HG03378 (cell line): ENCODE measurements around the gene ENAH.
"Not testable (repeated sequence)": the region's sequence is repeated elsewhere in the genome, so short reads cannot be mapped to it uniquely, and the experiment has no call there.

Experiments
- ATAC-seq: cut with Tn5 transposase; IDR thresholded peaks from one replicate; pipeline ENCODE4 v1.9.1; 2021; ENCODE audit warnings: mild to moderate bottlenecking, moderate library complexity; ENCODE audit not compliant: unreplicated experiment

Gene ENAH

GRCh38 chr1:225652729-225653462 lies at the start of gene ENAH:
Gene ENAH, minus strand, starts transcription at chr1:225653123. Its CDS starts 433 bp downstream, at chr1:225652690.
- ATAC-seq: no peak

DNA sequence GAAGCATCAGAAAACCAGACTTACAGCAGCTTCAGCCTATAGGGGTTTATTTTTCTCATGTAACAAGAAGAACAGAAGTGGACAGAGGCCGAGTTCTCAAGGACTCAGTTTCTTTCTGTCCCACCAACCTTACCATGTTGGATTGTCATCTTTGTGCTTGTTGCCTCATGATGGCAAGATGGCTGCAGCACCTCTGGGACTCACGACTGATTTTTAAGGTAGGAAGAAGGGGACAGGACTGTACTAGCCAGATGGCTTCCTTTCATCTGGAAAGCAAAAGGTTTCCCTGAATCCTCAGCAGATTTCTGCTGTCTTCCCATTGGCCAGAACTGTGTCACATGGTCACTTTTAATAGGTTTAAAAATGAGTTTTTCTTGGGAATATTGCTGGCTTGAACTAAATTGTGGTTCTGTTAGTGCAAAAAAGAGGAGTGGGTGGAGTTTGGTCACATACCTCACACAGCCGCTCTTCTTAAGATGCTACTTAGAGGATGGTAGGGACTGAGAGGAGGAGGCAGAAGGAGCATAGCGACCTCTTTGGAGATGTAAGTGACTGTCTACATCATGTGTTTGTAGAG lies 48.1 kb upstream of the ENAH start:
- no peak for ATAC-seq

- no peak for ATAC-seq
Observed at GRCh38 chr1:225700164-225700821, 47.4 kb upstream of the ENAH start.

- no peak for ATAC-seq
Observed at GRCh38 chr1:225699336-225699735, 46.4 kb upstream of the ENAH start.

GRCh38 chr1:225698194-225698593 lies 45.3 kb upstream of the ENAH start:
- not testable (repeated sequence) for ATAC-seq

- no peak for ATAC-seq
Observed at GRCh38 chr1:225697428-225697827, 44.5 kb upstream of the ENAH start.

DNA sequence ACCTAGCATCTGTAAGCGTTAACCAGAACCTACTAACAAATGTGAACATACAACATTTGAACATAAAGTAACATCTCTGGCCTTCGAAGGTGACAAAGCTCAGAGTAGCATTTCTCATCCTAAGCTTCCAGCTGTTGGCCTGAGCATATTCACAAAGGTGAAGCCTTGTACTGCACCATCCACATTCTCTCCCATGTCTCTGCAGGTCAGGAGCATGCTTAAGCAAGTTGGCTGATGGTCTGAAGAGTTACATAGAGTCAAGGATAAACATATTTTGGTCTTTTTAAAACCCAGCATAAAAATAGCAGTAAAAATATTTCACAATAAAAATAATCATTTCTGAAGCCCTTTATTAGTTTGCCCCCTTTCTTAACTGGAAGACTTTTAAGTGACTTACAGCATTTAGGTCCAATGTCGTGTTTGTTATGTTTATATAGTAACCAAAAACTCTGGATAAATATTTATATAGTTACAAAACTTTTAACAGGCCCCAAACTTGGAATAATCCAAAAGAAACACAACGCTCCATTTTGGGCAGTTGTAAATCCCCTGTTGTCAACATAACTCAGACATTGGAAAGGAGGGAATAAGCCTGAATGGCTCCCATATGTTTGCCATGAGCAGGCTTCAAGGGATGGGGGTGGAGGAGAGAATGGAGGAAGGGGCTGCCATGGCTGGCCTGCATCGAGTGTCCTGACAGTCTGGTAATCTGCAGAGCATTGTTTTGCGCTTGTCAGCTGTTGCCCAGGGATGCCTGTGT lies 42.8 kb upstream of the ENAH start:
- no peak for ATAC-seq

DNA sequence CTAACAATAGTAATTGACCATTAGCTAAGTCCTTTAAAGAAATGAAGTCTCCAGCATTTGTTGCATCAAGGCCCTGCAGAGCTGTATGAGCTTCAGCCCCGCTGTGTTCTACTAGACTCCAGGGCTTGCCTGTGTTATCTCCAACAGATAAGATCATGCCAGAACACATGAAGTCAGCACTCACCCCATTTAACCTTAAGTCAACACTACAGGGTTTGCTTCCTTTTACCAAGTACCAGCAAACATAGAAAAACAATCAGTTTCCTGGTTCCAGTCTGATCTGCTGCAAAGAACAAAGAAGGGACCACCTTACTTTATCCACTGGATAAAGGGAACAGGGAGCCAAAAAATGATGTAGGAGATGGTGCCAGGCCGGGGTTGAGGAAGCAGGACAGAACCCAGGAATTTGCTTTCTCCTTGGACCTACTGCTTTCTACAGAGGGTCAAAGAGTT lies 41.3 kb upstream of the ENAH start:
- ATAC-seq: no peak

- not testable (repeated sequence) for ATAC-seq
Observed at GRCh38 chr1:225693697-225694096, 40.8 kb upstream of the ENAH start.

GRCh38 chr1:225693085-225693696 lies 40.3 kb upstream of the ENAH start:
- ATAC-seq: no peak

- no peak for ATAC-seq
Observed at GRCh38 chr1:225692517-225692879, 39.6 kb upstream of the ENAH start.

GRCh38 chr1:225691861-225692516 lies 39.1 kb upstream of the ENAH start:
- ATAC-seq: no peak

DNA sequence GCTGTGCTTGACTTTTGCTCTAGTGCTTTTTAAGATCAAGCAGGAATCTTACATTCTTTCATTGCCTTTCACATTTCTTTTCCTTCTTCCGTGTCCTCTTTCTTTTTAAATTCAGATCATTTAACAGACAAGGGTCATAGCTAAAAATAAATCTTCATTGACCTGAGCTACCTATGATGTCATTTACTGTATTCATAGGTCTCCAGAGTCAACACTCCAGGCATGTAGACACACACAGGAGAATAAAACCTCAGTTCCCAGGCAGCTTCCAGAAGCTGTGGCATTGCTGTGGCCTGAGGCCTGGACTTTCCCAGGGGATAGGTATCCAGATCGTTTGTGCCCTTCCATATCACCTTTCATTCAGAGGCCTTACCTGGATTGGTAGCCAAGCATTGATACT lies 38.5 kb upstream of the ENAH start:
- ATAC-seq: no peak

DNA sequence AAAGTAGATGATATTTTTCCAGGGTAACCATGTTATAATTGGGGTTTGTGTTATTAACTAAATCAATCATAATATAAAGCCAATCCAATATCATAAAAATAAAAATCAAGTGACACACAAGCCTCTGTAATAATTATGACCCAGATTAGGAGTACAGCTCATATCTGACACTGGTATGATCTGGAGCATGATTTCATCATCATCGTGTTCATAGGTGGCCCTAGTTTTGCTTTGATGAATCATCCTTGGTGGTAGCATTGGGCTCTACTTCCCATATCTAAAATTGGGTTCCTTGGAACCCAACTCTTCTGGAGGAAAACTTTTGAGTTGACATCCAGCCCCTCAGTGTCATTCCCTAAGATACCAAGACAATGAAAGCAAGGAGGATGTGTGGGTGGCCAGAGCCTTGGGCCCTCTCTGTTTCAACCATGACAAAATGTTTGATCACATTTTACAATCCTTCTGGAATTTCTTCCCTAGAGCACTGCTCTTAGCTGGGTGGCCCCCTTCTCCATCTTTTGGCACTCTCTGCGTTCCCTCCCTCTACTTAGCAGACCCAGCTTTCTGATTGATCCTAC lies 37.0 kb upstream of the ENAH start:
- ATAC-seq: no peak

DNA sequence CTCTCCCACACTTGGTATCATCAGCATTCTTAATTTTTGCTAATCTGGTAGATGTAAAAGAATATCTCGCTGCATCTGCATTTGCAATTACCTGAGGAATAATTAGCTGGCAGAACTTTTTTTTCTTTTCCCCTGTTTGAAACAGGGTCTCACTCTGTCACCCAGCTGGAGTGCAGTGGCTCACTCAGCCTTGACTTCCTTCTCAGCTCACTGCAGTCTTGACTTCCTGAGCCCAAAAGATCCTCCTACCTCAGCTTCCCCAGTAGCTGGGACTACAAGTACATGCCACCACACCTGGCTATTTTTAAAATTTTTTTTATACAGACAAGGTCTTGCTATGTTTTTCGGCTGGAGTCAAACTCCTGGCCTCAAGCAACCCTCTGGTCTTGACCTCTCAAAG lies 35.4 kb upstream of the ENAH start:
- no peak for ATAC-seq

DNA sequence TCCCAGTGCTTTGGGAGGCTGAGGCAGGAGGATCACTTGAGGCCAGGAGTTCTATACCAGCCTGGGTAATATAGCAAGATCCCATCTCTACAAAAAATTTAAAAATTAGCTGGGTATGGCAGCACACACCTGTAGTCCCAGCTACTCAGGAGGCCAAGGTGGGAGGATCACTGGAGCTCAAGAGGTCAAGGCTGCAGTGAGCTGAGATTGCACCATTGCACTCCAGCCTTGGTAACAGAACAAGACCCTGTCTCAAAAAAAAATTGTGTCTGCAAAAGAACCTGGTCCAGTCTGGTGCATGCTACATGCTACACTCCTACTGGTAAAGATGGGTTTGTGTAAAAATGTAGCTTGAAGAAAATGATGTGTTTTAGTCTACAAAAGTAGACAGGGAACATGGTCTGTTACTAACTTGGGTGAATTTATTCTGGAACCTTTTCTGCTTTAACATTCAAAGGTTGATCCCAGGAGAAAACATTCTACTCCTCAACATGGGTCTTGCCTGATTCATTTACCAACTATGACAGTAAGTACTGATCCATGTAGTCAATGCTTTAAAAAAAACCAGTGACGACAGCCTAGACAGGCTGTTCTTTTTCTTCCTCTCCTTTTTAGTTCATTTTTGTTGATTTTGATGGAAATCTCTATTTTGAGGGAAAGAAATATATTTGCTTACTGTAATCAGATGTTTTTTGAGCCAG lies 32.7 kb upstream of the ENAH start:
- no peak for ATAC-seq

DNA sequence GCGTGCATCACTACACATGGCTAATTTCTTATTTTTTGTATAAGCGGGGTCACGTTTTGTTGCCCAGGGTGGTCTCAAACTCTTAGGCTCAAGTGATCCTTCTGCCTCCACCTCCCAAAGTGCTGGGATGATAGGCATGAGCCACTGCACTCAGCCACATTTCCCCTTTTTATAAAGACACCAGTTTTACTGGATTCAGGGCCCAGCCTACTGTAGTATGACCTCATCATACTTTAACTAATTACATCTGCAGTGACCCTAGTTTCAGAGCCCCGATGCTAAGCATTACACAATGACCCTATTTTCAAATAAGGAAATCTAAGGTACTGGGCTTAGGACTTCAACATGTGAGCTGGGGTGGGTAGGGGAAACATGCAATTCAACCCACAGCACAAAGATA lies 31.8 kb upstream of the ENAH start:
- ATAC-seq: no peak

GRCh38 chr1:225681231-225681630 lies 28.3 kb upstream of the ENAH start:
- no peak for ATAC-seq

DNA sequence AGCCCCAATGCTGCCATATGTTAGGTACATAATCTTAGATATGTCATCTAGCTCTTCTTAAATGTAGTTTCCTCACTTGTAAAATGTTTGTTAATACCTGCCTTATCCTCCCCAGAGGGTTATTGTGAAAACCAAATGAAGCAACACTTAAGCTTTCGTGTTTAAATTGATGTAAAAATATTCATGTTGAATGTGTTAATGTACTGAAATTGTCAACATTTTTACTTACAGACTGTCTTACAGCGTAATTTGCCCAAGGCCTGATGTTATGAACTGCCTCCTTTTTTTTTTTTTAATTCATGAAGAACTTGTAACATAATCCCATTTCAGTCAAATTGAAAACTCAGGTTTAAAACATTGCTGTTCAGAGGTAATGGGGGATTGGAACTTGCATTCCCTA lies 25.6 kb upstream of the ENAH start:
- no peak for ATAC-seq
